Sigmoid colon (tissue), 7 donors: ENCODE measurements around the gene C1QTNF8. TPM values are rescaled to one million over a fixed set of nuclear protein-coding genes. Genes with fewer than 3 reads are reported as not detected.

ENCODE experiments used
- DNase-seq: peaks from one replicate; pipeline ENCODE4 v3.0.0-alpha.2; 2019
- H3K27ac ChIP-seq, 4 donors: fragments of 200-600 bp; sonication (generic); one replicate each; pipeline ENCODE4 v1.5.1; 2016 to 2019; ENCODE audit warnings: mild to moderate bottlenecking in 1 of 4
- H3K27me3 ChIP-seq, 3 donors: fragments of 200-600 bp; sonication (generic); one replicate each; pipeline ENCODE4 v1.5.1; 2019; ENCODE audit warnings: mild to moderate bottlenecking in 1 of 3
- H3K36me3 ChIP-seq, 4 donors: fragments of 200-600 bp; sonication (generic); one replicate each; pipeline ENCODE4 v1.5.1; 2016 to 2019
- H3K4me1 ChIP-seq, 4 donors: fragments of 200-600 bp; sonication (generic); one replicate each; pipeline ENCODE4 v1.5.1; 2017 to 2019
- H3K4me3 ChIP-seq, 4 donors: fragments of 200-600 bp; sonication (generic); one replicate each; pipeline ENCODE4 v1.5.1; 2017 to 2019; ENCODE audit warnings: mild to moderate bottlenecking in 2 of 4, moderate library complexity in 1 of 4
- H3K9me3 ChIP-seq, 4 donors: fragments of 200-600 bp in 3 of 4; sonication (generic) in 3 of 4; one replicate each; pipeline versions ENCODE4 v1.5.1 to v1.6.1; 2013 to 2019
- CTCF ChIP-seq, 4 experiments: fragments of 450-650 bp in 3 of 4; fragments of 200-600 bp in 1 of 4; IDR thresholded peaks; one replicate each; pipeline ENCODE4 v1.5.1; 2016 to 2019; ENCODE audit warnings: antibody characterized with exemption in 4 of 4, mild to moderate bottlenecking in 3 of 4, moderate library complexity in 2 of 4
- EP300 ChIP-seq, 4 donors: sonication (generic); formaldehyde crosslinking; IDR thresholded peaks; one replicate each; pipeline ENCODE4 v1.6.1; 2017; ENCODE audit warnings: antibody characterized with exemption in 4 of 4
- POLR2A ChIP-seq, 2 donors: fragments of 450-650 bp; IDR thresholded peaks; one replicate each; pipeline ENCODE4 v1.6.1; 2016; ENCODE audit warnings: antibody characterized with exemption in 2 of 2, mild to moderate bottlenecking in 2 of 2, moderate library complexity in 2 of 2
- POLR2AphosphoS5 ChIP-seq, 4 donors: sonication (generic); formaldehyde crosslinking; IDR thresholded peaks; one replicate each; pipeline ENCODE4 v1.6.1; 2017; ENCODE audit warnings: antibody characterized with exemption in 4 of 4
- WGBS, 2 donors: extraction: QIAGEN DNeasy Blood & Tissue Kit; methylation state at CpG; one replicate each; pipeline ENCODE4 v1.1.7; 2013; 5-methylcytosine and 5-hydroxymethylcytosine counted together
- intact Hi-C: fragments of 100-400 bp; cut with DNase I; formaldehyde crosslinking; loops from one replicate; pipeline ENCODE4 v1.15.1; 2023
- polyA plus RNA-seq, 3 donors: library from polyadenylated mRNA; stranded (reverse); fragments of 200-250 nt; gene quantifications; one replicate each; pipeline ENCODE4 v1.2.3, GENCODE V29; 2013
- total RNA-seq, 4 donors: library from RNA; depleted of rRNA; stranded (reverse); fragments of >200 nt; gene quantifications; one replicate each; pipeline ENCODE4 v1.1.0, GENCODE V29; 2016
- donor health status: healthy with polysubstance abuse.
- donor health status: Bipolar disorder and iron deficiency.
- donor health status: healthy.

Gene C1QTNF8
- total and polyA plus RNA-seq, 7 donors: not detected

GRCh38 chr16:1126586-1126985 is 30.5 kb upstream of the C1QTNF8 start:
- no peak for DNase-seq
- H3K9me3 ChIP-seq: no peaks in the 10 kb centered on the region
- WGBS, 2 donors: 30 to 43% methylated on average over 10 of the region's 10 CpGs
- no peak overlapping the region for H3K27ac ChIP-seq
- H3K36me3 ChIP-seq: no peaks in the 10 kb centered on the region
- H3K4me3 ChIP-seq: no peak overlapping the region
- TF ChIP-seq CTCF (IDR thresholded peaks at IDR 0.05) (no peak), EP300 (IDR thresholded peaks at IDR 0.05) (no peak), POLR2A (IDR thresholded peaks at IDR 0.05) (no peak), POLR2AphosphoS5 (IDR thresholded peaks at IDR 0.05) (no peak)
- intact Hi-C loops: no loop called here
- no peaks in the 10 kb centered on the region for H3K27me3 ChIP-seq
- H3K4me1 ChIP-seq: peaks cover 0 to 11% (median 5%) of the 10 kb centered on the region in 4 donors

GRCh38 chr16:1126044-1126443 is 30.0 kb upstream of the C1QTNF8 start:
- TF ChIP-seq CTCF (IDR thresholded peaks at IDR 0.05) (no peak), POLR2AphosphoS5 (IDR thresholded peaks at IDR 0.05) (no peak), POLR2A (IDR thresholded peaks at IDR 0.05) (no peak), EP300 (IDR thresholded peaks at IDR 0.05) (no peak)
- DNase-seq: no peak
- no peak overlapping the region for H3K27ac ChIP-seq
- intact Hi-C loops: no loop called here
- H3K9me3 ChIP-seq: no peaks in the 10 kb centered on the region
- H3K36me3 ChIP-seq: no peaks in the 10 kb centered on the region
- H3K4me1 ChIP-seq: peaks cover 0 to 11% (median 5%) of the 10 kb centered on the region in 4 donors
- H3K27me3 ChIP-seq: no peaks in the 10 kb centered on the region
- 33 to 56% methylated on average over 17 of the region's 17 CpGs for WGBS, 2 donors
- no peak overlapping the region for H3K4me3 ChIP-seq

- H3K36me3 ChIP-seq: no peaks in the 10 kb centered on the region
- 8 to 23% methylated on average over 18 of the region's 18 CpGs for WGBS, 2 donors
- intact Hi-C loops: no loop called here
- peak; percentile 81 for DNase-seq
- H3K27ac ChIP-seq: no peak overlapping the region
- no peaks in the 10 kb centered on the region for H3K27me3 ChIP-seq
- H3K4me3 ChIP-seq: no peak overlapping the region
- H3K4me1 ChIP-seq: peaks cover 0 to 11% (median 5%) of the 10 kb centered on the region in 4 donors
- no peak for TF ChIP-seq POLR2AphosphoS5 (IDR thresholded peaks at IDR 0.05)
- no peak for TF ChIP-seq POLR2A (IDR thresholded peaks at IDR 0.05)
- no peak for TF ChIP-seq EP300 (IDR thresholded peaks at IDR 0.05)
- TF ChIP-seq CTCF (IDR thresholded peaks at IDR 0.05): no peak
- no peaks in the 10 kb centered on the region for H3K9me3 ChIP-seq
These were observed 29.4 kb upstream of the C1QTNF8 start for GRCh38 chr16:1125471-1125870.

- Histone ChIP-seq H3K27me3 (no peaks in the 10 kb centered on the region), H3K27ac (no peak overlapping the region), H3K9me3 (no peaks in the 10 kb centered on the region), H3K4me3 (no peak overlapping the region), H3K4me1 (peaks cover 0 to 11% (median 5%) of the 10 kb centered on the region in 4 donors), H3K36me3 (no peaks in the 10 kb centered on the region)
- 85 to 86% methylated on average over 11 of the region's 11 CpGs for WGBS, 2 donors
- TF ChIP-seq POLR2A (IDR thresholded peaks at IDR 0.05): no peak
- no peak for TF ChIP-seq CTCF (IDR thresholded peaks at IDR 0.05)
- no peak for TF ChIP-seq POLR2AphosphoS5 (IDR thresholded peaks at IDR 0.05)
- TF ChIP-seq EP300 (IDR thresholded peaks at IDR 0.05): no peak
- intact Hi-C loops: no loop called here
- no peak for DNase-seq
These were observed 28.8 kb upstream of the C1QTNF8 start for GRCh38 chr16:1124795-1125194.

GRCh38 chr16:1124291-1124690 is 28.2 kb upstream of the C1QTNF8 start:
- TF ChIP-seq POLR2AphosphoS5 (IDR thresholded peaks at IDR 0.05) (no peak), POLR2A (IDR thresholded peaks at IDR 0.05) (no peak)
- Histone ChIP-seq H3K4me1 (peaks cover 0 to 11% (median 5%) of the 10 kb centered on the region in 4 donors), H3K27ac (no peak overlapping the region), H3K9me3 (no peaks in the 10 kb centered on the region), H3K36me3 (no peaks in the 10 kb centered on the region), H3K27me3 (no peaks in the 10 kb centered on the region), H3K4me3 (no peak overlapping the region)
- 76 to 82% methylated on average over 18 of the region's 18 CpGs for WGBS, 2 donors
- intact Hi-C loops: no loop called here
- no peak for DNase-seq
